Parathyroid adenoma (tissue), 2 donors: Measurements from ENCODE around the gene TSEN2.
"Not testable (repeated sequence)": the region's sequence is repeated elsewhere in the genome, so short reads cannot be mapped to it uniquely, and the experiment has no call there.

Experiments used
- H2AFZ ChIP-seq: fragments of 300-600 bp; sonication (generic); one replicate; pipeline ENCODE4 v1.7.0; 2017; ENCODE audit warnings: antibody characterized with exemption, mild to moderate bottlenecking
- H3K27ac ChIP-seq: fragments of 300-600 bp; sonication (generic); one replicate; pipeline ENCODE4 v1.7.0; 2017
- H3K27me3 ChIP-seq: fragments of 300-600 bp; sonication (generic); one replicate; pipeline ENCODE4 v1.7.0; 2017; ENCODE audit warnings: low read length; ENCODE audit not compliant: control insufficient read depth, insufficient read depth
- H3K36me3 ChIP-seq: fragments of 300-600 bp; sonication (generic); one replicate; pipeline ENCODE4 v1.7.0; 2017; ENCODE audit warnings: low read length; ENCODE audit not compliant: control insufficient read depth, insufficient read depth
- H3K4me1 ChIP-seq: fragments of 300-600 bp; sonication (generic); one replicate; pipeline ENCODE4 v1.7.0; 2017; ENCODE audit warnings: control low read depth
- H3K4me2 ChIP-seq: fragments of 300-600 bp; sonication (generic); one replicate; pipeline ENCODE4 v1.7.0; 2017; ENCODE audit warnings: low read length
- H3K4me3 ChIP-seq: fragments of 300-600 bp; sonication (generic); one replicate; pipeline ENCODE4 v1.7.0; 2017; ENCODE audit warnings: low read depth, low read length
- H3K79me2 ChIP-seq: fragments of 300-600 bp; sonication (generic); one replicate; pipeline ENCODE4 v1.7.0; 2017; ENCODE audit warnings: control low read depth
- H3K9ac ChIP-seq: fragments of 300-600 bp; sonication (generic); one replicate; pipeline ENCODE4 v1.7.0; 2017; ENCODE audit warnings: mild to moderate bottlenecking
- H3K9me3 ChIP-seq: fragments of 300-600 bp; sonication (generic); one replicate; pipeline ENCODE4 v1.7.0; 2017; ENCODE audit warnings: low read length; ENCODE audit not compliant: control insufficient read depth
- CTCF ChIP-seq: fragments of 300-600 bp; sonication (generic); IDR thresholded peaks from one replicate; pipeline ENCODE4 v1.7.0; 2017; ENCODE audit warnings: antibody characterized with exemption, mild to moderate bottlenecking
- donor health status: primary hyperparathyroidism.

Gene TSEN2

GRCh38 chr3:12473511-12473910 is 10.8 kb upstream of the TSEN2 start:
- TF ChIP-seq CTCF, result no peak
- Histone ChIP-seq H3K27ac (no peak overlapping the region), H2AFZ (no peak overlapping the region), H3K4me2 (no peak overlapping the region), H3K36me3 (no peaks in the 10 kb centered on the region), H3K4me3 (no peak overlapping the region), H3K9me3 (no peaks in the 10 kb centered on the region), H3K27me3 (no peaks in the 10 kb centered on the region), H3K4me1 (no peaks in the 10 kb centered on the region), H3K9ac (no peak overlapping the region), H3K79me2 (no peaks in the 10 kb centered on the region)

- Histone ChIP-seq H3K4me3 (no peak overlapping the region), H3K36me3 (no peaks in the 10 kb centered on the region), H2AFZ (peak overlapping the region; percentile 65), H3K9ac (no peak overlapping the region), H3K9me3 (no peaks in the 10 kb centered on the region), H3K27me3 (no peaks in the 10 kb centered on the region), H3K79me2 (no peaks in the 10 kb centered on the region), H3K4me1 (peaks cover 3% of the 10 kb centered on the region), H3K27ac (peak overlapping the region; percentile 16), H3K4me2 (peak overlapping the region; percentile 9)
- TF ChIP-seq CTCF, result no peak
These were observed 7.9 kb upstream of the TSEN2 start for GRCh38 chr3:12476238-12476897.

- Histone ChIP-seq H3K4me3 (no peak overlapping the region), H3K36me3 (no peaks in the 10 kb centered on the region), H3K27me3 (no peaks in the 10 kb centered on the region), H3K4me2 (no peak overlapping the region), H2AFZ (no peak overlapping the region), H3K27ac (no peak overlapping the region), H3K4me1 (peaks cover 3% of the 10 kb centered on the region), H3K9ac (no peak overlapping the region), H3K79me2 (no peaks in the 10 kb centered on the region), H3K9me3 (no peaks in the 10 kb centered on the region)
- no peak for TF ChIP-seq CTCF
These were observed 7.0 kb upstream of the TSEN2 start for GRCh38 chr3:12477256-12477655.

GRCh38 chr3:12478326-12478725 is 6.0 kb upstream of the TSEN2 start:
- H3K9me3 ChIP-seq, result no peaks in the 10 kb centered on the region
- no peak overlapping the region for H3K9ac ChIP-seq
- no peak for TF ChIP-seq CTCF
- no peaks in the 10 kb centered on the region for H3K27me3 ChIP-seq
- H3K4me3 ChIP-seq, result no peak overlapping the region
- no peak overlapping the region for H2AFZ ChIP-seq
- no peak overlapping the region for H3K27ac ChIP-seq
- no peaks in the 10 kb centered on the region for H3K79me2 ChIP-seq
- no peaks in the 10 kb centered on the region for H3K36me3 ChIP-seq
- peaks cover 4% of the 10 kb centered on the region for H3K4me1 ChIP-seq
- no peak overlapping the region for H3K4me2 ChIP-seq

- H3K36me3 ChIP-seq, H3K4me3 ChIP-seq, H3K9me3 ChIP-seq, H3K27ac ChIP-seq, H2AFZ ChIP-seq, H3K9ac ChIP-seq, H3K79me2 ChIP-seq, H3K27me3 ChIP-seq, H3K4me2 ChIP-seq: not testable (repeated sequence)
- H3K4me1 ChIP-seq, result peaks cover 10% of the 10 kb centered on the region
These were observed 5.1 kb upstream of the TSEN2 start for GRCh38 chr3:12479198-12479597.
